Measurements from ENCODE around the gene LRMDA. TPM values are rescaled to one million over a fixed set of nuclear protein-coding genes. Genes with fewer than 3 reads are reported as not detected.

LRMDA gene
- total RNA-seq, 1 donor from 2014 or later: 0.96 TPM

DNA sequence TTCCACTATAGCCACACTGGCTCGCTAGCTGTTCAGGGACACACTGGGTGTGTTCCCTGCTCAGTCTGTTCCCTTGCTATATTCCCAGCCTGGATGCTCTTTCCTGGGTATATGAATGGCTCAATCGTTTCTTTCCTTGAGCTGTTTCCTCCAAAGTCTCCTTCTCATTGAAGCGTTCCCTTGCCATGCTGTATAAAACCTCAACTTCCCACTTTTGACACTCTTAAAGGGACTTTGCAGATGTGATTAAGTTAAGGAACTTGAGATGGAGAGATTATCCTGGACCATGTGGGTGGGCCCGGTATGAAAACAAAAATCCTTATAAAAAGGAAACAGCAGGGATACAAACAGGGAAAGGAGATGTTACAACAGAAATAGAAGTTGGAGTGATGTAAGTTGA lies 973.1 kb downstream of the LRMDA start:
- Histone ChIP-seq H3K27me3 (no peaks in the 10 kb centered on the region), H3K4me3 (no peak overlapping the region), H3K9me3 (peaks cover 0 to 9% of the 10 kb centered on the region in 2 donors), H3K36me3 (no peaks in the 10 kb centered on the region), H3K4me1 (peaks cover 7 to 35% of the 10 kb centered on the region in 2 donors), H3K27ac (peak overlapping the region; percentile 81 to 85)
- intact Hi-C loops (cut with DNase I): no loop called here
- DNase-seq (ENCODE audit: low spot score in 2 of 2): no peak
- TF ChIP-seq, protein P1, sequence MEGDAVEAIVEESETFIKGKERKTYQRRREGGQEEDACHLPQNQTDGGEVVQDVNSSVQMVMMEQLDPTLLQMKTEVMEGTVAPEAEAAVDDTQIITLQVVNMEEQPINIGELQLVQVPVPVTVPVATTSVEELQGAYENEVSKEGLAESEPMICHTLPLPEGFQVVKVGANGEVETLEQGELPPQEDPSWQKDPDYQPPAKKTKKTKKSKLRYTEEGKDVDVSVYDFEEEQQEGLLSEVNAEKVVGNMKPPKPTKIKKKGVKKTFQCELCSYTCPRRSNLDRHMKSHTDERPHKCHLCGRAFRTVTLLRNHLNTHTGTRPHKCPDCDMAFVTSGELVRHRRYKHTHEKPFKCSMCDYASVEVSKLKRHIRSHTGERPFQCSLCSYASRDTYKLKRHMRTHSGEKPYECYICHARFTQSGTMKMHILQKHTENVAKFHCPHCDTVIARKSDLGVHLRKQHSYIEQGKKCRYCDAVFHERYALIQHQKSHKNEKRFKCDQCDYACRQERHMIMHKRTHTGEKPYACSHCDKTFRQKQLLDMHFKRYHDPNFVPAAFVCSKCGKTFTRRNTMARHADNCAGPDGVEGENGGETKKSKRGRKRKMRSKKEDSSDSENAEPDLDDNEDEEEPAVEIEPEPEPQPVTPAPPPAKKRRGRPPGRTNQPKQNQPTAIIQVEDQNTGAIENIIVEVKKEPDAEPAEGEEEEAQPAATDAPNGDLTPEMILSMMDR (IDR thresholded peaks at IDR 0.05): no peak

DNA sequence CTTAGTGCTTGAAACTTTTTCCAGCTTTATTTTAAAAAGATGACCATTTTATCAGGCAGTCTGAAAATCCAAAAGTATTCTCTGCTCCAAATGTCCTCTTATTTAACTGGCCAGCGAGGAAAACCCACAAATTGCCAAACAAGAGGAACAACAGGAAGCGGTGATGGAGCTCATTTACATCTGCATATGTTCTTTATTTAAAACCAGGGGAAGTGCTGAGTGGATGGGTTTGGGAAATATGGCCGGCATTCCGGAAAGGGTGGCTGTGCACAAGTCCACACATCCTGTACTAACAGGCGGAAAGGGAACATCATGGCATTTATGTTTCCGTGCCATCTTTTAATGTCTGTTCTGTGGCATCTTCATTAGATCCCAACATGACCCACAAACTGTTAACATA lies 974.5 kb downstream of the LRMDA start:
- Histone ChIP-seq H3K27me3 (no peaks in the 10 kb centered on the region), H3K4me3 (no peak overlapping the region), H3K4me1 (peaks cover 7 to 28% of the 10 kb centered on the region in 2 donors), H3K36me3 (no peaks in the 10 kb centered on the region), H3K9me3 (peaks cover 0 to 9% of the 10 kb centered on the region in 2 donors), H3K27ac (peak overlapping the region in 1 of 2 donors; percentile 33)
- intact Hi-C loops (cut with DNase I): no loop called here
- TF ChIP-seq, protein P1 (IDR thresholded peaks at IDR 0.05): no peak
- DNase-seq (ENCODE audit: low spot score in 2 of 2): no peak

DNA sequence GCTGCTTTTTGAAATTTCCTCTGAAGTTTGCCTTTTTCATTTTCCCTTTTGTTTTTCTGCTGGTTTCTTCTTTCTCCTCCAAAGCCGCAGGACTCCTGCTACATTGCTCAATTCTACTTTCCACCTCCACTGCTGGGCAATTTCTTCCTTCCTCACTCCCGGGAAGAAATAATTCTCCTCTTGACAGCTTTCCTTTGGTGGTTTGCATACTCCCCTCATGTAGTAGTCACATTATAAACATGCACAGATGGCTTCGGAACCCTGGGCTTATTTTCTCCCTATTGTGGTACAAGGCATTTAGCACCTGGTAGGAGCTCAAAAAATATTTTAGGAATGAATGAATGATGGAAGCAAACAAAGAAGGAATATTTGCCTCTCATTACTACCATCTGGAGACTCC lies 977.2 kb downstream of the LRMDA start:
- intact Hi-C loops (cut with DNase I): no loop called here
- Histone ChIP-seq H3K9me3 (peaks cover 0 to 9% of the 10 kb centered on the region in 2 donors), H3K27me3 (no peaks in the 10 kb centered on the region), H3K4me3 (no peak overlapping the region), H3K4me1 (peaks cover 4 to 23% of the 10 kb centered on the region in 2 donors), H3K27ac (peak overlapping the region; percentile 52 to 69), H3K36me3 (no peaks in the 10 kb centered on the region)
- TF ChIP-seq, protein P1 (IDR thresholded peaks at IDR 0.05): no peak
- DNase-seq (ENCODE audit: low spot score in 2 of 2): no peak

DNA sequence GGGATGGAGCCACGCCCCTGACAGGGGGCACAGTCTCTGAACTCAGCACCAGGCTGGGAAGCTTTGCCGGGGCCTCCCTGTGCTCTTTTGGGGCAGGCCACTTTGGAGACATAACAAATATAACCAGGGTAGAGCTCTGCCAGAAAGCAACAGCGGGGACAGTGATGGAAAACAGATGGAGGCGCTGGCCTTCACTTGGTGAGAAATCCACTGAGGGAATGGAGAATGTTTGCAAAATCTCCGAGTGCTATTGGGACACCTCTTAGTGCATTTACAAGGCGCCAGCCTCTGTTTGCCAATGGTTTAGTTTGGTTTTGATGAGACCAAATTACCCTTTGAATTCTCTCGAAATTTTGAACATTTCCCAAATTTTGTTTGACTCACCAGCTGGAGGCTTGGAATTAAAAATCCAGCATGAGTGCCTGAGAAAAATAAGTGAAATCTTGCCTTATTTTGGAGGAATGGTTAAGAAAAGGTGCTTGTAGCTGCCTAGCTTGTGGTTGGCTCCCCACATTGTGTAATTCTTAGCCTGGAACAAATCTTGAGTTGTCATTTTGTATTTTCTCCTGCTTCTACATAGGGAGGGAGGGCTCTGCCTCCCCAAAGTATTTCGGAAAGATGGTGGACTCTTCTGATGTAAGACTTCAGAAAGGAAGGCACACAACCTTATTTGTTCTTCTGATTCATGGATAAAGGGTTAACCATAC lies 980.5 kb downstream of the LRMDA start:
- TF ChIP-seq, protein P1 (IDR thresholded peaks at IDR 0.05): no peak
- Histone ChIP-seq H3K4me1 (peaks cover 0 to 16% of the 10 kb centered on the region in 2 donors), H3K9me3 (no peaks in the 10 kb centered on the region), H3K27me3 (no peaks in the 10 kb centered on the region), H3K27ac (peak overlapping the region; percentile 37 to 63), H3K36me3 (no peaks in the 10 kb centered on the region), H3K4me3 (no peak overlapping the region)
- DNase-seq (ENCODE audit: low spot score in 2 of 2): peak in 1 of 2 donors; percentile 73
- intact Hi-C loops (cut with DNase I): no loop called here

DNA sequence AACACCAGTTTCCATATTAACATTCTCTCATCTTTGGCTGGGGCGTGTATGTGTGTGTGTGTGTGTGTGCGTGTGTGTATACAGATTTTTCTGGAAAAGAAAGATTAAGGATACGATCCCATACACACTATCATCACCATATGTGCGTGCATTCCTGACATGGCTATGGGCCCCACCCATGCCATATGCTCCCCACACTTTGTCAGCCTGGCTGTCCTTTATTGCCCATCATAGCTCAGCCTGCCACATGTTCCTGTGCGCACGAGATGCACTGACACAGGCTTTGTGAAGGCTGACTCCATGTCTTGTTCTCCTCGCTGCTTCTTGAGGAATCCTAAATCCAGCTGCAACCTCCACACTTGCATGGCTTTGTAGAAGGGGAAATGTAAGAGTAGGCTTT lies 984.1 kb downstream of the LRMDA start:
- intact Hi-C loops (cut with DNase I): no loop called here
- Histone ChIP-seq H3K9me3 (peaks cover 0 to 8% of the 10 kb centered on the region in 2 donors), H3K27me3 (no peaks in the 10 kb centered on the region), H3K4me3 (no peak overlapping the region), H3K36me3 (no peaks in the 10 kb centered on the region), H3K4me1 (peaks cover 0 to 3% of the 10 kb centered on the region in 2 donors), H3K27ac (no peak overlapping the region)
- no peak for DNase-seq (ENCODE audit: low spot score in 2 of 2)
- TF ChIP-seq, protein P1 (IDR thresholded peaks at IDR 0.05): no peak

Data from ascending aorta (tissue), 2 donors.